Hepatocyte (in vitro differentiated cells): Measurements from ENCODE around the gene CDHR2.

ENCODE experiments used
- CTCF ChIP-seq: fragments of 200-600 bp; sonication (generic); IDR thresholded peaks from 2 replicates; pipeline ENCODE4 v1.5.1; 2016; ENCODE audit warnings: antibody characterized with exemption, mild to moderate bottlenecking; ENCODE audit not compliant: poor library complexity
- EZH2 ChIP-seq: fragments of 200-600 bp; sonication (generic); IDR thresholded peaks from 2 replicates; pipeline ENCODE4 v1.6.1; 2016; ENCODE audit warnings: antibody characterized with exemption, mild to moderate bottlenecking, borderline replicate concordance

DNA sequence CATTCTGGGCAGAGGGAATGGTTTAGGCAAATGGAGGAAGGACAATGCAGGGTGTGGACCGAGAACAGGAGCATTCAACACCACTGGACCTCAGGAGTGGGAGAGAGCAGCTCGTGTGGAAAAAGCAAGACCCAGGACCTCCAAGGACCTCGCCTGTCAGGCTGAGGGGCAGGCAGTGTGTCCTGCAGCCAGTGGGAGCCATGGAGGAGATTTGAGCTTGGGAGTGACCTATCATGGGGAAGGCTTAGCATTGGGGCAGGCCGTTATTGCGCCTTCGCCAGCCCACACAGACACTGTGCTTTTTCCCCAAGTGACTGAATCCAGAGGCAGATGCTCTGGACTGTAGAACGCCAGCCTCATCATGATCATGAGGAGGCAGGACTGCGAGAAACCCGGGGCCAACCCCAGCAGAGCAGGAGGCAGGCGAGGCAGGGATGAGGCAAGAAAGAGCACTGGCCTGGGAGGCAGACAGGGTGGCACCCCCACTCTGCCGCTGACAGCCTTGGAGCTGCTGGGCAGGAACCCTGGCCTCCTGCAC, 3.3 kb downstream of the CDHR2 start:
- TF ChIP-seq CTCF (no peak), EZH2 (no peak)
